Measurements from ENCODE around the gene AGR2. TPM values are rescaled to one million over a fixed set of nuclear protein-coding genes. Genes with fewer than 3 reads are reported as not detected.

AGR2 gene
- total RNA-seq, 1 donor from 2014 or later: 93.0 TPM

GRCh38 chr7:16785846-16786245, 19.0 kb downstream of the AGR2 start:
- Histone ChIP-seq H3K4me1 (no peaks in the 10 kb centered on the region), H3K27me3 (ENCODE audit: low read depth) (no peaks in the 10 kb centered on the region), H3K4me3 (no peak overlapping the region), H3K27ac (no peak overlapping the region), H3K36me3 (no peaks in the 10 kb centered on the region), H3K9me3 (no peaks in the 10 kb centered on the region)
- ATAC-seq (no peak), DNase-seq (no peak)
- TF ChIP-seq CTCF (IDR thresholded peaks at IDR 0.05): no peak
- intact Hi-C loops (cut with DNase I): no loop called here

GRCh38 chr7:16785321-16785720, 19.5 kb downstream of the AGR2 start:
- Histone ChIP-seq H3K4me3 (no peak overlapping the region), H3K4me1 (no peaks in the 10 kb centered on the region), H3K9me3 (no peaks in the 10 kb centered on the region), H3K36me3 (no peaks in the 10 kb centered on the region), H3K27me3 (ENCODE audit: low read depth) (no peaks in the 10 kb centered on the region), H3K27ac (no peak overlapping the region)
- intact Hi-C loops (cut with DNase I): no loop called here
- ATAC-seq (no peak), DNase-seq (no peak)
- TF ChIP-seq CTCF (IDR thresholded peaks at IDR 0.05): no peak

DNA sequence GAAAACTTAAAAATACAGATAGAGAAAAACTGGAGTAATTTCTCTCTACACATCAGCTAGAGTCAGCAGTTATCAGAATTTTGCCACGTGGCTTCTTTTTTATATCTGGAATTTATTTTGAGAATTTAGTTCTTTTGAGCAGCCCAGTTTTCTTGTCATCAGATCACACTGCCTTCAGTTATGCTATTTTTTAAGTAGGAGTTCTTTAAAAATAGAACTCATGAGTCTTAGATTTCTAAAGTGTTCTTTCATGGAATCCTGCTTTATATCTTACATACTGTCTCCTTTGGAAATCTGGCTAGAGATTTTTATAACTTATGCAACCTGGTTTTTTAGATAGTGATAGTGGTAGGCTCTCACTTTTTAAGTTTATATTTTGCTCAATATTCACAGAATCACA, 24.2 kb downstream of the AGR2 start:
- Histone ChIP-seq H3K4me1 (no peaks in the 10 kb centered on the region), H3K27me3 (ENCODE audit: low read depth) (no peaks in the 10 kb centered on the region), H3K36me3 (peaks cover 5% of the 10 kb centered on the region), H3K4me3 (no peak overlapping the region), H3K27ac (no peak overlapping the region), H3K9me3 (no peaks in the 10 kb centered on the region)
- intact Hi-C loops (cut with DNase I): no loop called here
- TF ChIP-seq CTCF (IDR thresholded peaks at IDR 0.05): no peak
- DNase-seq (no peak), ATAC-seq (no peak)

DNA sequence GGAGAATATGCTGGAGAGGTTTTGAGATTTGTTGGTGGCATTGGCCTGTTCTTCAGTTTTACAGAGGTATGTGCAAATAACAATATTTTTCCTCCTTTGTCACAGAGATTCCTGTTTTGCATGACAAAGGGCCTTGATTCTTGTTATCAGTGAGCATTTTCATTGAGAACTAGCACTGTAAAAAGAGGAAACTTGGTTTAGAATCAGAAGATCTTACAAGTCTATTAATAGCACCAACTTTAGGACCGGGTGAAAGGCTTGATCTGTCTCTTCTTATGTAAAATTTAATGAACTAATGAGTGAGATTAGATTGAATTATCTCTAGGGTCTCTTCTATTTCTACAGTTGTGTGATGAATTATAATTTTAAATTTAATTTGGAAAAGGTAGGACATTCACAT, 25.7 kb downstream of the AGR2 start:
- Histone ChIP-seq H3K27ac (no peak overlapping the region), H3K27me3 (ENCODE audit: low read depth) (no peaks in the 10 kb centered on the region), H3K36me3 (peaks cover 5% of the 10 kb centered on the region), H3K4me1 (no peaks in the 10 kb centered on the region), H3K9me3 (no peaks in the 10 kb centered on the region), H3K4me3 (no peak overlapping the region)
- ATAC-seq (no peak), DNase-seq (no peak)
- intact Hi-C loops (cut with DNase I): no loop called here
- no peak for TF ChIP-seq CTCF (IDR thresholded peaks at IDR 0.05)

DNA sequence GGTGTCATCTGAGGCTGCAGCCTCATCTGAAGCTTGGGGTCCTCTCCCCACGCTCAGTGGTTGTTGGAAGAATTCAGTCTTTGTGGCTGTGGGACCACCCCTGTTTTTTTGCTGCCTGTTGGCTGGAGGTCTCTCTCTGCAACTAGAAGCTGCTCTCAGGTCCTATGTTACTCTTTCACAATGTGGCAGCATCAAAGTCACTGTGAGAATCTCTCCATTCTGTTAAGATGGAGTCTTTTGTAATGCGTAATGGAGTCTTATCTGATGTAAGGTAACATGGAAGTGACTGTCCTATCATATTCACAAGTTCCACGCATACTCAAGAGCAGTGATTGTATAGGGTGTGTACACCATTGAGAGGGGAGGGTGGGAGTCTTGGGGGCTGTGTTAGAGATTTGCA, 26.3 kb downstream of the AGR2 start:
- Histone ChIP-seq H3K4me1 (peaks cover 3% of the 10 kb centered on the region), H3K36me3 (peaks cover 5% of the 10 kb centered on the region), H3K27ac (no peak overlapping the region), H3K27me3 (ENCODE audit: low read depth) (no peaks in the 10 kb centered on the region), H3K4me3 (no peak overlapping the region), H3K9me3 (no peaks in the 10 kb centered on the region)
- no peak for ATAC-seq
- intact Hi-C loops (cut with DNase I): no loop called here
- no peak for TF ChIP-seq CTCF (IDR thresholded peaks at IDR 0.05)
- DNase-seq: no peak

DNA sequence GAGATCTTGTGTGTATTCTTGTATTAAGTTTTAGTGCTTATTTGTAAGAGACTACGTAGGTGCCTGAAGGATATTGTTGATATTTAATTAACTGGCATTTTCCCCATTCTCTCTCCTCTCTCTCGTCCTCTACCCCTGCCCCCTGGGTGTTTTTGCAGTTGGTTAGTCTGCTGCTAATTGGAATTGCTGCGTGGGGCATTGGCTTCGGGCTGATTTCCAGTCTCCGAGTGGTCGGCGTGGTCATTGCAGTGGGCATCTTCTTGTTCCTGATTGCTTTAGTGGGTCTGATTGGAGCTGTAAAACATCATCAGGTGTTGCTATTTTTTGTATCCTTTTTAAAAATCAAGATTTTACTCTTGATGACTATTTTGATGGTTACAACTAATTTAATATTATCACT, 28.7 kb downstream of the AGR2 start:
- Histone ChIP-seq H3K27me3 (ENCODE audit: low read depth) (no peaks in the 10 kb centered on the region), H3K4me3 (no peak overlapping the region), H3K4me1 (peaks cover 8% of the 10 kb centered on the region), H3K36me3 (peaks cover 5% of the 10 kb centered on the region), H3K27ac (no peak overlapping the region), H3K9me3 (no peaks in the 10 kb centered on the region)
- no peak for TF ChIP-seq CTCF (IDR thresholded peaks at IDR 0.05)
- DNase-seq (no peak), ATAC-seq (no peak)
- intact Hi-C loops (cut with DNase I): no loop called here

Measured in lower lobe of right lung (tissue), 2 donors.